Mammary epithelial cell (primary cell): Measurements from ENCODE around the gene EPS8.

ENCODE experiments used
- CTCF ChIP-seq, 2 donors: IDR thresholded peaks in 1 of 2; conservative IDR thresholded peaks in 1 of 2; 2 replicates each; pipeline ENCODE4 v1.5.1; 2011 to 2012; ENCODE audit warnings: inconsistent platforms in 2 of 2, low read length in 2 of 2, mild to moderate bottlenecking in 2 of 2, control low read depth in 1 of 2, low read depth in 1 of 2; ENCODE audit not compliant: insufficient read depth in 1 of 2; ENCODE audit errors: extremely low read depth in 1 of 2
- EZH2 ChIP-seq: IDR thresholded peaks from 2 replicates; pipeline ENCODE4 v1.6.1; 2012; ENCODE audit warnings: low read length, inconsistent platforms, borderline replicate concordance

- TF ChIP-seq CTCF (conservative IDR thresholded peaks at IDR 0.05 in 1 of 2, IDR thresholded peaks at IDR 0.05 in 1 of 2; ENCODE audit: extremely low read depth in 1 of 2, insufficient read depth in 1 of 2, low read depth in 1 of 2, low read length in 2 of 2) = no peak
- TF ChIP-seq EZH2 = no peak
Observed at GRCh38 chr12:15806826-15807225, 17.6 kb upstream of the EPS8 start.
